GM21515 (cell line): ENCODE results near the gene C1QTNF7.

Experiments used
- ATAC-seq: cut with Tn5 transposase; IDR thresholded peaks from one replicate; pipeline ENCODE4 v1.9.1; 2021; ENCODE audit not compliant: unreplicated experiment

Gene C1QTNF7

DNA sequence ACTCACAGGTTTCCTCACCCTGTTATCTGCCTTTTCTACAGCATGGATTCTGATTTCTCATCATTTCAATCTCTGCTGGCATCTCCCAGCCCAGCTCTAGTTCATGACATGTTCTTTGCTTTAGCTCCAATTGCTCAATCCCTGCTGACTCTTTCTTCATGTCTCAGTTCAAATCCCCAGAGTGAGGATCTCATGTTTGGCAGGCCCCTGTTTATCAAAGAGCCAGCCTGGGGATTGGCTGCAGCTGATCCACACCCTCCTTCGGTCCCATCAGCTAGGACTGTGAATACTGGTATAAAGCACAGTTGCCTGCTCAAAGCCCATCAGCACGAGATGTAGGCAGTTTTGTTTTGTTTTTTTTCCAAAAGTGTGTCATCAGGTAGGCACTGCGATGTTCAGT lies 27.5 kb downstream of the C1QTNF7 start:
- ATAC-seq: no peak

- ATAC-seq: peak; percentile 96
Observed at GRCh38 chr4:15457406-15458201, 29.8 kb downstream of the C1QTNF7 start.

GRCh38 chr4:15458616-15459015 lies 30.8 kb downstream of the C1QTNF7 start:
- ATAC-seq: no peak

GRCh38 chr4:15459706-15460105 lies 31.9 kb downstream of the C1QTNF7 start:
- no peak for ATAC-seq

- no peak for ATAC-seq
Observed at GRCh38 chr4:15466596-15466995, 38.8 kb downstream of the C1QTNF7 start.

DNA sequence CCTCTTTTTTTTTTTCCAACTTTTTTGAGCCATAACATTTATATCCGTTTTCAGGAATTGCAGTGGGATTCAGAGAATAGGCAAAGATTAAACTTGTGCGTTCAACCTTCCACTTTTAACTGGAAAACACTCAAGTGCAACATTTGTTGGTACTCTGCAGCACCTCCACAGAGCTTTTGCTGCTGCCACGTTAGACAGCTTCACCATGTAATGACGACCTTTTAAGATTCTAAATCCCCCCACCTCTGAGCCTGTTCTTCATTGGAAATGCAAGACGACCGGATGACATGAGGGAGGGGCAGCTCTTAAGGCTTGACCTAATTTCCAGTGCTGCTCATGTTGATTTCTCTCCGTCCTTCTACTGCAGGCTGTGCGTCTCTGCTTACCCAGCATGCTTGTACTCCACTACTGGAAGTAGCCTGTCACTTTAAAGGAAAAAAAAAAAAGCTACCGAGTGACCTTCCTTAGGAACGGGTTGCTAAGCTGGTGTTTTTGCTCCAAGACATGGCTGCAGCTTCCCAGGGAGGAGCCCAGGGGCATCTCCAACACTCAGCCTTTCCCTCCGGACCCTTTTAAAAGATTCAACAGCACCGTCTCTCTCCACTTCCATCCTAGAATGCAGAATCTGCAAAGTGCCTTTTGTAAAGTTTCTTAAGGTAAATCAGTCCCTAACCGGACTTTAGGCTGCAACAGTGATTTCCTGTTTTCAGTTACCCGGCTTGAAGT lies 41.7 kb downstream of the C1QTNF7 start, which contains the start of gene CC2D2A:
TSS of gene CC2D2A (plus strand) at position 481 of the 726 bp plus-strand sequence. CDS start 6,051 bp downstream, outside the sequence.
- ATAC-seq: no peak

DNA sequence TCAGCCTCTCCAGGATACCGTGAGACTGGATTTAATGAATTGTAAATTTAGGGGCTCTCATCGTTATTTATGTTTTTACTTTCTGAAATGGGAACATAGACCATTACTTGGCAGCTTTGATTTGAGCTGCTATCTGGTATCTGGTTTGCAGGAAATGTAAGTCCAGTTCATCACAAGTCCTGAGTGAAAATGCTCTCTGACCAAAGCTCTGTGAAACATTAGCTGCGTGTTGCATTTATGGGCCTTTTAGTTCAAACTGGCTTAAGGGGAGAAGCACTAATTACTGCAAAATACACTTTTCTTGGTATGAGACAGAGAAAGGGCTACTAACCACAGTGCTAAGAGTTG lies 42.3 kb downstream of the C1QTNF7 start:
- ATAC-seq: no peak

- ATAC-seq: no peak
Observed at GRCh38 chr4:15476396-15476795, 48.6 kb downstream of the C1QTNF7 start.

GRCh38 chr4:15478724-15479088 lies 50.9 kb downstream of the C1QTNF7 start:
- no peak for ATAC-seq

DNA sequence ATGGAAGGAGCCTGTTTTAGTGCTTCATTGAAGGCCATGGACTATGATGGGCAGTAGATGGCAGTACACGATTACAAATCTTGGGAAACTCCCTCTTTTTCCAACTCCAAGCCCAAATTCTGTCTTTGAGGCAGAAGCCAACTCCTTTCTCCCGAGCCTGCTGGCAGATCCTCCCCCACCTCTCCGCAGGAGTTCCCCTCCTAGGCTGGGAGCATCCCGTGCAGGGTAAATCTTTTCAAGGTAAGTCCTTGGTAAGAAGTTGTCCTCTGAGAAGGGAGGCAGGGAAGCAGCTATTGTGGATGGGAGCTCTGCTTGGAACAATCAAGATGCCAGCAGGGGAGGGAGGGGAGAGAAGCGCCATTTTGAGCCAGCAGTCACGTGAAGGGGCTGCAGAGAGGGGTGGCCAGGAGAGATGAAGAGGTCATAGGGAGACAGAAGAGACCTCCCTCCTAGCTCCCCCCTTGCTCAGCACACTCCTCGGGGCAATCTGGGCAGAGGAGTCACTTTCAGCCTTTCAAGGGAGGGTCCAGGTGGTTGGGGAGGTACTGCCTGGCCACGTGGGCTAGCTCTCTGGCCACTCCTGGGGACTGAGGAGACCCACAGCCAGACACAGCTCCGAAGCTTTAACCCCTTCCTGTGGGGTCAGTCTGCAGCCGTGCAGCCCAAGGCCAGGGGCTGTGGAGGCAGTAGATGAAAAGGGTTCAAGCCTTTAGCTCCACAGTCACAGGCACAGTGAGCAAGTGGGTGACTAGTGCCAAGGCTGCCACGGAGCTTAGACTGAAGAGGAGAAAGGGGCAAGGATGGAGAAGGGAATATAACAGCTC lies 51.5 kb downstream of the C1QTNF7 start:
- no peak for ATAC-seq

DNA sequence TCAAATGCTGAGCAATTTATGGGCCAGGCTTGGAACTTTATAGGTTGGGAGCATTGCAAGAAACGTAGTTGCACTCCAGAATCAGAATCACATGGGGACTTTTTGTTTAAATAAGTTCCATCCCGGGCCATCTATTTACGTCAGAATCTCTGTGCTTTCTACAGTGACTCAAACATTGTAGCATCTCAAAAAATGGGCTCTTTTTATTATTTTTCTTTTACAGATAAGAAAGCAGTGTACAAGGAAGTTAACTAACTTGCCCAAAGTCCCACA lies 52.0 kb downstream of the C1QTNF7 start:
- no peak for ATAC-seq

- no peak for ATAC-seq
Observed at GRCh38 chr4:15481961-15482745, 54.3 kb downstream of the C1QTNF7 start.

DNA sequence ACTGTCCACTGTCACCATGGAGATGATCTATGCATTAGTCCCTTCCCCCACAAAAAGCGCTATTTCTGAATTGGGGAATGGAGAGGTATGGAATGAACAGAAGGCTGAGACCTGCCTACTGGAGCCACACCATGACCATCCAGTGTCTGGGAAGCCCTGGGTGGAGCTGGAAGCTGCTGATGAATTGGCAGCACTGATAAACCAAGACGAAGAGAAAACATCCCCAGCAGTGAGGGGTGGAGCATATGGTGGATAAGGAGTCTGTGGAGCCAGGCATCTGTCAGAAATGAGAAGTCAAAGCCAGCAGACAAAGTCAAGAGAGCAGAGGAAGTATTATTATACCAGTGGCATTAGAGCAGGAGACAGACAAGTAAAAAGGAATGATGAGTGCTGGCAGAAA lies 55.0 kb downstream of the C1QTNF7 start:
- no peak for ATAC-seq

GRCh38 chr4:15488136-15488535 lies 60.3 kb downstream of the C1QTNF7 start:
- ATAC-seq: no peak

DNA sequence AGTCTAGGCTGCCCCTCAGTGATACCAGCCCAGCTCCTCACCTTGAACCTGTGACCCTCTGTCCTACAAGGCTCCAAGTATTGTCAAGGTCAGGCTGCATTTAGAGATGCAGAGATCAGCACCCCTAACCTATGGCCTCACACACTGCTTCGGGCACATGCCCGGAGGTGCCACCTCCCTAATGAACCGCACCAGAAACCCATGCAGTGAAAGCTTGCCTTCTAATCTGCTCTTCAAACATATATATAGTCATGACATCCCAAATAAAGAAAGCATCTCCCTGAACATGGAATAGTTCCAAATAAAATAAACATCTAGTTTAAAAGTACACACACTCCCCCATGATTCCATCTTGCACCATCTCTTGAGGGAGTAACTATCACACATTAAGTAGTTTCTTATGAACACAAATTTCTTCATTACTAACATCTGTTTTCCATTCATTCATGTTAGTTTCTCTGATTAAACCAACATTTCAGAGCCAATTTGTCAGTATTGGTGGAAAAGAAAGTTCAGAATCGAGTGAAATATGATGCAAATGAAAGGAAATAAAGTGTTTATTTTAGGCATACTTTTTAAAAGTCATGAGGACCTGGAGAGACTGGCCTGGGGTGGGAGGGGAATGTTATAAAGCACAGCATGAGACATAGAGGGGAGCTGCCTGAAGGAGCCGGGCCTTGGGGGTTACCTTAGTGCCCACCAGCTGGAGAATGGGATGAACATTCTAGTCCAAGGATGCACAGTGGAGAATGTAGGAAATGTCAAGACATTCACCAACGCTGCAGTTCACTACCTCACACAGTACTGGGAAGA lies 61.0 kb downstream of the C1QTNF7 start:
- no peak for ATAC-seq

DNA sequence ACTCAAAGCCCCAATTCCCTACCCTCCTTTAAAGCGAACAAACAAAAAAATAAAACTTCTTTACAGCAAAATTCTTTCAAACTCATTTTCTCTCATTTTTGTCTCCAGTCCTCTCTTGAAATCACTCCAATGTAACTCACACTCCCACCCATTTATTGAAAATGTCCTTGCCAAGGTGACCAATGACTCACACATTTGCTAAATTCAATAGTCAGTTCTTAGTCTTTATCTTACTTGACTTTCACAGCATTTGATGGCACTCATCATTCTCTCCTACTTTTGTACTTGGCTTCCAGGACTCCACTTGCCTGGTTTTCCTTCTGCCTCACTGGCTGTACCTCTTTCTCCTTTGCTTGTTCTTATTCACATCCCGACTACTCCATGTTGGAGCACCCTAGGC lies 61.7 kb downstream of the C1QTNF7 start:
- no peak for ATAC-seq

GRCh38 chr4:15493411-15493810 lies 65.6 kb downstream of the C1QTNF7 start:
- no peak for ATAC-seq

GRCh38 chr4:15495621-15496020 lies 67.8 kb downstream of the C1QTNF7 start:
- no peak for ATAC-seq
